Left lung (tissue), 10 donors: Measurements from ENCODE around the gene MAST4. TPM values are rescaled to one million over a fixed set of nuclear protein-coding genes. Genes with fewer than 3 reads are reported as not detected.
A peak's percentile ranks its signal among the peaks of the same experiment; 100 is the strongest.

Experiments
- ATAC-seq: fragments of 200-7000 bp; cut with Tn5 transposase; one replicate; pipeline ENCODE4 v1.9.1; 2020; ENCODE audit warnings: moderate library complexity
- DNase-seq, 4 donors: peaks; one replicate each; pipeline ENCODE4 v3.0.0-alpha.2; 2013 to 2020
- H3K27ac ChIP-seq, 2 donors: fragments of 200-600 bp; sonication (generic) in 1 of 2; one replicate each; pipeline versions ENCODE4 v1.5.0 to v1.8.0; 2020 to 2021
- H3K27me3 ChIP-seq, 2 donors: fragments of 200-600 bp; sonication (generic) in 1 of 2; one replicate each; pipeline versions ENCODE4 v1.5.0 to v1.8.0; 2020 to 2021
- H3K36me3 ChIP-seq, 2 donors: fragments of 200-600 bp; sonication (generic) in 1 of 2; one replicate each; pipeline versions ENCODE4 v1.5.0 to v1.8.0; 2020 to 2021
- H3K4me1 ChIP-seq, 2 donors: fragments of 200-600 bp; one replicate each; pipeline ENCODE4 v1.8.0; 2021
- H3K4me3 ChIP-seq, 2 donors: fragments of 200-600 bp; sonication (generic) in 1 of 2; one replicate each; pipeline versions ENCODE4 v1.5.0 to v1.8.0; 2020 to 2021; ENCODE audit warnings: mild to moderate bottlenecking in 1 of 2
- H3K9me3 ChIP-seq, 2 donors: fragments of 200-600 bp; sonication (generic) in 1 of 2; one replicate each; pipeline versions ENCODE4 v1.5.0 to v1.8.0; 2020 to 2021
- intact Hi-C, 2 donors: fragments of 100-400 bp; cut with DNase I; formaldehyde crosslinking; loops; one replicate each; pipeline versions ENCODE4 v1.11.2 to v1.14.2; 2022
- polyA plus RNA-seq, 6 donors: library from polyadenylated mRNA; unstranded; fragments of 120-200 nt; gene quantifications; one replicate each; pipeline ENCODE4 v1.2.1, GENCODE V29; 2013; ENCODE audit not compliant: insufficient read length in 6 of 6
- total RNA-seq, 2 donors: library from RNA; stranded (reverse); fragmentation: NEBNext Ultra II Directional; extraction: Animal tissue kit (Norgen Biotek cat#: 25700); gene quantifications; one replicate each; pipeline ENCODE4 v1.2.1, GENCODE V29; 2021
- TF ChIP-seq, protein P1 (sequence below), 2 donors: fragments of 200-600 bp; sonication (generic) in 1 of 2; IDR thresholded peaks; one replicate each; pipeline versions ENCODE4 v1.5.0 to v1.8.0; 2021; ENCODE audit warnings: antibody characterized with exemption in 2 of 2
- donor health status: DM: no; HTN: yes; CAD: no.
- donor health status: DM: no; HTN: no; CAD: no.

MAST4 gene
- total and polyA plus RNA-seq, 8 donors = 47.7 to 57.6 (median 53.0) TPM

DNA sequence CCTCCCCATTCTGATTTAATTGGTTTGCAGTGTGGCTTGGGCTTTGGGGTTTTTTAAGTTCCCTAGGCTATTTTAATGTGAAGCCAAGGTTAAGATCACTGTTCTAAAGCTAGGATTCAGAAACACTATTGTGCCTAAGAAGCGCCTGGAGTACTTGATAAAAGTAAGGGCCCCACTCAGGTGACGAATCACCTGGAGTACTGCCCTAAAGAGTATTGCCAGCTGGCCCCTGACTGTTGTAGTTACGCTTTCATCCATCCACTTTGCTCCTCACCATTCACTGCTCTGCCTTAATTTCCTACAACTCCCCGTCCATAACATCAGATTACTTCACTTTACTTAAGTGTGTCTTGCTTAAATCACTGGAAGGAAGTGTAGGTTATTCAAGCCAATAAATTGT lies 481.1 kb downstream of the MAST4 start:
- Histone ChIP-seq H3K27me3 (no peaks in the 10 kb centered on the region), H3K36me3 (no peaks in the 10 kb centered on the region), H3K9me3 (no peaks in the 10 kb centered on the region), H3K4me3 (no peak overlapping the region), H3K27ac (no peak overlapping the region), H3K4me1 (no peaks in the 10 kb centered on the region)
- intact Hi-C loops = no loop called here
- ATAC-seq = peak; percentile 33
- TF ChIP-seq, protein P1, sequence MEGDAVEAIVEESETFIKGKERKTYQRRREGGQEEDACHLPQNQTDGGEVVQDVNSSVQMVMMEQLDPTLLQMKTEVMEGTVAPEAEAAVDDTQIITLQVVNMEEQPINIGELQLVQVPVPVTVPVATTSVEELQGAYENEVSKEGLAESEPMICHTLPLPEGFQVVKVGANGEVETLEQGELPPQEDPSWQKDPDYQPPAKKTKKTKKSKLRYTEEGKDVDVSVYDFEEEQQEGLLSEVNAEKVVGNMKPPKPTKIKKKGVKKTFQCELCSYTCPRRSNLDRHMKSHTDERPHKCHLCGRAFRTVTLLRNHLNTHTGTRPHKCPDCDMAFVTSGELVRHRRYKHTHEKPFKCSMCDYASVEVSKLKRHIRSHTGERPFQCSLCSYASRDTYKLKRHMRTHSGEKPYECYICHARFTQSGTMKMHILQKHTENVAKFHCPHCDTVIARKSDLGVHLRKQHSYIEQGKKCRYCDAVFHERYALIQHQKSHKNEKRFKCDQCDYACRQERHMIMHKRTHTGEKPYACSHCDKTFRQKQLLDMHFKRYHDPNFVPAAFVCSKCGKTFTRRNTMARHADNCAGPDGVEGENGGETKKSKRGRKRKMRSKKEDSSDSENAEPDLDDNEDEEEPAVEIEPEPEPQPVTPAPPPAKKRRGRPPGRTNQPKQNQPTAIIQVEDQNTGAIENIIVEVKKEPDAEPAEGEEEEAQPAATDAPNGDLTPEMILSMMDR (IDR thresholded peaks at IDR 0.05) = no peak
- DNase-seq = no peak

DNA sequence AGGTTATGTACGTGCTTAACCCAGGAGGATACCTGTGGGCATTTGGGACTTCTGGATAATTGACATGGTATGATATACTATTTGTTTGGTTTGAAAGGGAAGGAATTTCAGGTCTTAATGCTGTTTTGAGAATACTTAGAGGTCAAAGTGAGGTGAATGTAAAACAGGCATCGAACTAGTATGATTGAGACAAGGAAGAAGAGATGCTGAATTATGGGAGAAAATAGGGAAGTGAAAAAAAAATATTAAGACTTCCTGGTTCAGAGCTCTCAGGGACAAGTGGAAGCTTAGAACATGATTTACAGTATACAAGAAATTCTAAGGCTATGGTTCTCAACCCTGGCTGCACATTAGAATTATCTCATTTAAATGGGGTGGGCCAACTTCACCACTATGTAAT lies 485.1 kb downstream of the MAST4 start:
- no peaks in the 10 kb centered on the region for H3K9me3 ChIP-seq
- H3K27ac ChIP-seq = no peak overlapping the region
- H3K36me3 ChIP-seq = no peaks in the 10 kb centered on the region
- intact Hi-C loops = no loop called here
- no peaks in the 10 kb centered on the region for H3K27me3 ChIP-seq
- TF ChIP-seq, protein P1 (IDR thresholded peaks at IDR 0.05) = no peak
- DNase-seq (no peak), ATAC-seq (no peak)
- H3K4me1 ChIP-seq = peaks cover 4 to 11% of the 10 kb centered on the region in 2 donors
- H3K4me3 ChIP-seq = no peak overlapping the region

DNA sequence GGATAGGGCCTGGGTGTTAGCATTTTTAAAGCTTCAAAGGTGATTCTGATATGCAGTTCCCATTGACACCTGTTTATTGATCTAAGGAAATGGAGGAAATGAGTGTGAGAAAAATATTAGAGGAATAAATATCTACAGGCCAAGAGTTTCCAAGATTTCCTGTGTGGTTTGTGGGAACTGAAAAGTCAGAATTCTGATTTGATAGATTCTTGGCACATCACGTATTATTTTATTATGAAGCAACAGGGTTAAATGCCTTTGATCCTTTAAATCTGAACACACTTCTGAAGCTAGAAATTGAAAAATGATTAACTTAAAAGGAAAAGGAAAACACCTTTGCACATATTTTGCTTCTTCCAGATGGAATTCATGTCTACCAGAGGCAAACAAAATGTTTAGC lies 486.7 kb downstream of the MAST4 start:
- Histone ChIP-seq H3K27me3 (no peaks in the 10 kb centered on the region), H3K9me3 (no peaks in the 10 kb centered on the region), H3K4me3 (no peak overlapping the region), H3K36me3 (no peaks in the 10 kb centered on the region), H3K4me1 (peaks cover 4 to 11% of the 10 kb centered on the region in 2 donors), H3K27ac (no peak overlapping the region)
- no peak for ATAC-seq
- intact Hi-C loops = no loop called here
- no peak for DNase-seq
- TF ChIP-seq, protein P1 (IDR thresholded peaks at IDR 0.05) = no peak

DNA sequence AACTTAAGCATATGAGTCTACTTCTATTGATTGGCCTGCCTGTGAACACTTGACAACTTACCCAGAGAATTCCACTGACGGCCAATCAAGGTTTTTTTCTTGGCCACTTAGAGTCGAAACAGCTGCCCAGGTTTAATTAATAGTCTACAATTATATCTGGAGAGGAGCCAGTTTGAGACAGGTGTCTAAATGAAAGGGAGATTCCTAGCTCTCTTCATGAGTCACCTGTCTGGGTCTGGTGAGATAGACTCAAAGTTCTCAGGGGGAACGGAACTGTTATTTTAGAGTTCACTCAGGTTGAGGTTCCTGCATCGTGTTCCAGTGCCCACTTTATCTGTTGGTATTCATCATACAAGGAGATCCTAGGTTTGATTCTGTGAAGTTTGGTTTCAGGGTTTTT lies 489.4 kb downstream of the MAST4 start:
- no peak for ATAC-seq
- H3K4me1 ChIP-seq = peaks cover 4 to 11% of the 10 kb centered on the region in 2 donors
- TF ChIP-seq, protein P1 (IDR thresholded peaks at IDR 0.05) = no peak
- H3K4me3 ChIP-seq = no peak overlapping the region
- intact Hi-C loops = no loop called here
- H3K9me3 ChIP-seq = no peaks in the 10 kb centered on the region
- H3K36me3 ChIP-seq = peaks cover 0 to 3% of the 10 kb centered on the region in 2 donors
- no peak for DNase-seq
- no peak overlapping the region for H3K27ac ChIP-seq
- H3K27me3 ChIP-seq = no peaks in the 10 kb centered on the region

GRCh38 chr5:67089200-67089725 lies 493.1 kb downstream of the MAST4 start:
- intact Hi-C loops = no loop called here
- Histone ChIP-seq H3K27ac (peak overlapping the region in 1 of 2 donors; percentile 31), H3K4me1 (peaks cover 9 to 11% of the 10 kb centered on the region in 2 donors), H3K4me3 (no peak overlapping the region), H3K9me3 (no peaks in the 10 kb centered on the region), H3K27me3 (no peaks in the 10 kb centered on the region), H3K36me3 (peaks cover 0 to 9% of the 10 kb centered on the region in 2 donors)
- ATAC-seq (no peak), DNase-seq (no peak)
- TF ChIP-seq, protein P1 (IDR thresholded peaks at IDR 0.05) = no peak
